C4-2B (cell line): ENCODE measurements around the gene YPEL1.

Source experiments
- ZFX ChIP-seq: fragments of 450-650 bp; IDR thresholded peaks from 2 replicates; pipeline ENCODE4 v1.6.1; 2017
- TF ChIP-seq, protein P1 (sequence below): fragments of 450-650 bp; conservative IDR thresholded peaks from 2 replicates; pipeline ENCODE4 v1.5.1; 2017; ENCODE audit warnings: mild to moderate bottlenecking

DNA sequence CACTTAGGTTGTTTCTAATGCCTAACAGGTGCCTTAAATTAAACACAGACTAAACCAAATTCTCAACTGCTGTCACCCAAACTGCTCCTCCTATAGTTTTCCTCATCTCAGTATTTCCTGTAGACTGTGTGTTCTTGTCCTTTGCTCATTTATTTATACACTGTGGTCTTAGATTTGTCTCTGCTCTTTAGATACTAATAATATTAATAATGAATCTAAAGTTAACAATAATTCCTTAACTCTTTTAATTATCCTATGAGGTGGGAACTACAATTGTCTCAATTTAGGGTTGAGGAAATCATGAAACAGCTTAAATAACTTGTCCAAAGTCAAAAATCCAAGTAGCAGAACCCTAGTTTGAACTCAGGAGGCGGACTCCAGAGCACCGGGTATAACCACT is 43.9 kb upstream of the YPEL1 start:
- no peak for TF ChIP-seq ZFX
- TF ChIP-seq, protein P1, sequence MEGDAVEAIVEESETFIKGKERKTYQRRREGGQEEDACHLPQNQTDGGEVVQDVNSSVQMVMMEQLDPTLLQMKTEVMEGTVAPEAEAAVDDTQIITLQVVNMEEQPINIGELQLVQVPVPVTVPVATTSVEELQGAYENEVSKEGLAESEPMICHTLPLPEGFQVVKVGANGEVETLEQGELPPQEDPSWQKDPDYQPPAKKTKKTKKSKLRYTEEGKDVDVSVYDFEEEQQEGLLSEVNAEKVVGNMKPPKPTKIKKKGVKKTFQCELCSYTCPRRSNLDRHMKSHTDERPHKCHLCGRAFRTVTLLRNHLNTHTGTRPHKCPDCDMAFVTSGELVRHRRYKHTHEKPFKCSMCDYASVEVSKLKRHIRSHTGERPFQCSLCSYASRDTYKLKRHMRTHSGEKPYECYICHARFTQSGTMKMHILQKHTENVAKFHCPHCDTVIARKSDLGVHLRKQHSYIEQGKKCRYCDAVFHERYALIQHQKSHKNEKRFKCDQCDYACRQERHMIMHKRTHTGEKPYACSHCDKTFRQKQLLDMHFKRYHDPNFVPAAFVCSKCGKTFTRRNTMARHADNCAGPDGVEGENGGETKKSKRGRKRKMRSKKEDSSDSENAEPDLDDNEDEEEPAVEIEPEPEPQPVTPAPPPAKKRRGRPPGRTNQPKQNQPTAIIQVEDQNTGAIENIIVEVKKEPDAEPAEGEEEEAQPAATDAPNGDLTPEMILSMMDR, result no peak
